IMR-90 (cell line): ENCODE data around the gene FAAH2. TPM values are rescaled to one million over a fixed set of nuclear protein-coding genes. Genes with fewer than 3 reads are reported as not detected.
"Not testable (repeated sequence)": the region's sequence is repeated elsewhere in the genome, so short reads cannot be mapped to it uniquely, and the experiment has no call there.

Experiments used
- ATAC-seq: fragments of 200-7000 bp; cut with Tn5 transposase; 2 replicates; pipeline ENCODE4 v1.9.1; 2020; ENCODE audit warnings: low read depth, mild to moderate bottlenecking, moderate library complexity
- BruUV-seq: library from RNA; stranded (reverse); fragments of 400-500 nt; replicated peaks from 2 replicates; lab custom pipeline; 2021; lab: Mats Ljungman, UMichigan
- CTCF ChIA-PET: fragments of 300-600 bp; formaldehyde crosslinking; extraction: SDS; loops from one replicate; lab custom pipeline; 2021; ENCODE audit warnings: antibody characterized with exemption; lab: Yijun Ruan, JAX
- POLR2A ChIA-PET: fragments of 300-600 bp; sonication (Branson Sonifier 250); formaldehyde crosslinking; loops from one replicate; lab custom pipeline; 2022; ENCODE audit warnings: antibody characterized with exemption; ENCODE audit not compliant: unreplicated experiment; lab: Charles Lee
- DNase-seq: peaks from one replicate; pipeline ENCODE4 v3.0.0; 2013
- H2AFZ ChIP-seq: replicated peaks from 2 replicates; pipeline ENCODE3; 2013; ENCODE audit warnings: low read length, mild to moderate bottlenecking; ENCODE audit not compliant: poor library complexity
- H2AK5ac ChIP-seq: 2 replicates; pipeline ENCODE4 v1.6.1; 2013; ENCODE audit warnings: low read depth, low read length, inconsistent platforms
- H2AK9ac ChIP-seq: replicated peaks from 2 replicates; pipeline ENCODE3; 2013; ENCODE audit warnings: mild to moderate bottlenecking, low read depth, low read length, moderate library complexity; ENCODE audit not compliant: poor library complexity
- H2BK120ac ChIP-seq: 2 replicates; pipeline ENCODE4 v1.6.1; 2013; ENCODE audit warnings: low read depth, low read length, inconsistent platforms
- H2BK15ac ChIP-seq: 3 replicates; pipeline ENCODE4 v1.6.1; 2013; ENCODE audit warnings: low read depth, low read length, inconsistent platforms
- H2BK20ac ChIP-seq: 2 replicates; pipeline ENCODE4 v1.6.1; 2013; ENCODE audit warnings: low read depth, mild to moderate bottlenecking, inconsistent platforms, low read length, moderate library complexity
- H2BK5ac ChIP-seq: 2 replicates; pipeline ENCODE4 v1.6.1; 2013; ENCODE audit warnings: mild to moderate bottlenecking, low read depth, low read length, inconsistent platforms; ENCODE audit not compliant: poor library complexity, severe bottlenecking
- H3K14ac ChIP-seq: replicated peaks from 2 replicates; pipeline ENCODE4 v1.6.1; 2013; ENCODE audit warnings: low read depth, low read length, inconsistent platforms
- H3K18ac ChIP-seq: 2 replicates; pipeline ENCODE4 v1.6.1; 2013; ENCODE audit warnings: low read depth, low read length, control low read depth
- H3K23ac ChIP-seq: 2 replicates; pipeline ENCODE4 v1.6.1; 2013; ENCODE audit warnings: low read depth, low read length, inconsistent platforms
- H3K27ac ChIP-seq: 2 replicates; pipeline ENCODE4 v1.5.1; 2013; ENCODE audit warnings: mild to moderate bottlenecking, control low read depth, low read length; ENCODE audit not compliant: insufficient read depth
- H3K27me3 ChIP-seq: 2 replicates; pipeline ENCODE4 v1.6.1; 2013; ENCODE audit warnings: low read length; ENCODE audit not compliant: control insufficient read depth, insufficient read depth
- H3K36me3 ChIP-seq: 2 replicates; pipeline ENCODE4 v1.6.1; 2013; ENCODE audit warnings: low read length, mixed read lengths; ENCODE audit not compliant: control insufficient read depth, insufficient read depth
- H3K4ac ChIP-seq: 2 replicates; pipeline ENCODE4 v1.6.1; 2013; ENCODE audit warnings: low read depth, low read length, inconsistent platforms
- H3K4me1 ChIP-seq: 2 replicates; pipeline ENCODE4 v1.6.1; 2013; ENCODE audit warnings: low read length, mixed read lengths; ENCODE audit not compliant: control insufficient read depth, insufficient read depth
- H3K4me2 ChIP-seq: 2 replicates; pipeline ENCODE4 v1.6.1; 2013; ENCODE audit warnings: low read depth, mild to moderate bottlenecking, control low read depth, low read length, moderate library complexity
- H3K4me3 ChIP-seq: 2 replicates; pipeline ENCODE4 v1.5.1; 2013; ENCODE audit warnings: low read depth, mild to moderate bottlenecking, control low read depth, low read length, moderate library complexity; ENCODE audit not compliant: insufficient read depth
- H3K56ac ChIP-seq: 2 replicates; pipeline ENCODE4 v1.6.1; 2013; ENCODE audit warnings: low read length, inconsistent platforms; ENCODE audit not compliant: insufficient read depth; ENCODE audit errors: extremely low read depth
- H3K79me1 ChIP-seq, 2 experiments: 2 replicates each; pipeline ENCODE4 v1.6.1; 2013; ENCODE audit warnings: low read length in 2 of 2, inconsistent platforms in 1 of 2, low read depth in 1 of 2
- H3K9ac ChIP-seq: 2 replicates; pipeline ENCODE4 v1.6.1; 2013; ENCODE audit warnings: low read depth, low read length, control low read depth
- H3K9me1 ChIP-seq: 2 replicates; pipeline ENCODE4 v1.6.1; 2013; ENCODE audit warnings: low read length, inconsistent platforms; ENCODE audit not compliant: insufficient read depth
- H3K9me3 ChIP-seq: 2 replicates; pipeline ENCODE4 v1.6.1; 2013; ENCODE audit warnings: low read length; ENCODE audit not compliant: control insufficient read depth, insufficient read depth
- H4K20me1 ChIP-seq: 2 replicates; pipeline ENCODE4 v1.6.1; 2013; ENCODE audit warnings: low read length, inconsistent platforms; ENCODE audit not compliant: insufficient read depth
- H4K5ac ChIP-seq: 2 replicates; pipeline ENCODE4 v1.6.1; 2013; ENCODE audit warnings: mild to moderate bottlenecking, low read depth, low read length, control low read depth
- H4K8ac ChIP-seq, 2 experiments: 2 replicates each; pipeline ENCODE4 v1.6.1; 2013; ENCODE audit warnings: low read depth in 2 of 2, low read length in 2 of 2, control low read depth in 1 of 2, inconsistent platforms in 1 of 2
- H4K91ac ChIP-seq: 2 replicates; pipeline ENCODE4 v1.6.1; 2013; ENCODE audit warnings: low read depth, low read length, inconsistent platforms; ENCODE audit not compliant: insufficient read depth
- WGBS, 2 experiments: methylation state at CpG; one replicate each; pipeline versions ENCODE4 v1.1.5 to v1.1.7; 2013; ENCODE audit warnings: missing lambda C conversion rate in 2 of 2; ENCODE audit not compliant: insufficient read length in 1 of 2; ENCODE audit errors: extremely low coverage in 2 of 2; 5-methylcytosine and 5-hydroxymethylcytosine counted together
- dilution Hi-C: fragments of 300-500 bp; cut with HindIII; formaldehyde crosslinking; loops from one replicate; pipeline ENCODE4 v1.14.3; 2018; ENCODE audit warnings: low sequenced_read_pairs; ENCODE audit not compliant: unreplicated experiment
- in situ Hi-C: fragments of 300-500 bp; cut with MboI; formaldehyde crosslinking; loops from 3 replicates; pipeline ENCODE4 v1.14.3; 2019; ENCODE audit warnings: low sequenced_read_pairs, inconsistent platforms, mixed read lengths
- intact Hi-C: fragments of 100-400 bp; cut with micrococcal nuclease; formaldehyde crosslinking; loops from 2 replicates; pipeline ENCODE4 v1.10.0; 2022
- polyA plus RNA-seq, 3 experiments: library from polyadenylated mRNA; depleted of rRNA; stranded (reverse); fragments of >200 nt; gene quantifications; 2 replicates each; pipeline ENCODE4 v1.2.3, GENCODE V29; 2012; ENCODE audit warnings: low replicate concordance in 1 of 3
- total RNA-seq: library from RNA; depleted of rRNA; stranded (reverse); fragments of >200 nt; gene quantifications from 2 replicates; pipeline ENCODE4 v1.2.3, GENCODE V29; 2012

Gene FAAH2
- total and polyA plus RNA-seq, 2 of the 4 experiments (the other 2 are of a cell fraction), result not detected

DNA sequence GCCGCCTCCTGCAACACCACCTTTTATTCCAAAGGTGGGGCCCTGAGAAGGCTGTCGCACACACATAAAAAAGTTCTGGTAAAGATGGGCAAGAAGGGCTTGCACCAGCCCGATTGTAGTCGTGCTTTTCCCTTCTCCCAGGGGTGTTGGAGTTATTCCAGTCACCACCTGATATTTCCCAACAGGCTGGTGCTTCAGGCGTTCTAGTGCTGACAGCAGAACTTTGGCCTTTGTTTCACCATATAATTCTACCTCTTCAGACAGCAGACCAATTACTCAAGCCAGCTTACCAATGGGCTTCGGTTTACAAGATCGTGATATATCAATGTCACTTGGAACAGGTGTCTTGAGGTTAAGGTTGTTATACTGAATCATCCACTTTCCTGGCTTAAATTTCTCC is 107.7 kb downstream of the FAAH2 start:
- H3K9ac ChIP-seq, H3K79me1 ChIP-seq, H3K4ac ChIP-seq, intact Hi-C loops, H3K27ac ChIP-seq, H3K18ac ChIP-seq, H3K9me3 ChIP-seq, H2AFZ ChIP-seq, H2AK5ac ChIP-seq, H4K20me1 ChIP-seq, H2BK15ac ChIP-seq, CTCF ChIA-PET, H4K8ac ChIP-seq, H3K9me1 ChIP-seq, POLR2A ChIA-PET, in situ Hi-C loops, H3K4me2 ChIP-seq, ATAC-seq, dilution Hi-C loops, H3K4me3 ChIP-seq, H3K27me3 ChIP-seq, H4K5ac ChIP-seq, DNase-seq, H3K14ac ChIP-seq, H2BK5ac ChIP-seq, H3K56ac ChIP-seq, BruUV-seq, H3K23ac ChIP-seq, H3K36me3 ChIP-seq, H2BK20ac ChIP-seq, H4K91ac ChIP-seq, H3K4me1 ChIP-seq, H2BK120ac ChIP-seq, H2AK9ac ChIP-seq: not testable (repeated sequence)
- WGBS, 2 experiments, result no CpG with 5 or more reads among the region's 7 CpGs

DNA sequence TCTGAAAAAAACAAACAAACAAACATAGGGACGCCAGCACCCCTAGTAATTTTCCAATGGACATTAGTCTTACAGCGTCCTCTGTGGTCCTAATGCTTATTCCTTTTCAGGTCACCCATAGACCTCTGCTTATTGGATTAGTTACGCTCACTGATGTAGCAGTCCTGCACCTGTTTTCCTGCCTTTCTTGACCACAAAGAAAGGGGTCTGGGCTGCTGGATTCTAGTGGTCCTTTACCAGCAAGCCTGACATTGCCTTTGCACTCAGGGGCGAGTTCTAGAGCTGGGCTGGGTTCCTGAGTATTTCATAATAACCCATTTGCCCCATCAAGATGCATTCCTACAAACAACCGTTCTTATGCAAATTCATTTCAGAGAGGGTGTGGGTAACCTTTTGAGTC is 116.7 kb downstream of the FAAH2 start:
- DNase-seq, H2AFZ ChIP-seq, H3K4ac ChIP-seq, H3K79me1 ChIP-seq, H4K20me1 ChIP-seq, H2BK120ac ChIP-seq, POLR2A ChIA-PET, H3K4me3 ChIP-seq, H3K14ac ChIP-seq, ATAC-seq, H3K27me3 ChIP-seq, dilution Hi-C loops, H4K8ac ChIP-seq, H2BK15ac ChIP-seq, H3K56ac ChIP-seq, H3K4me1 ChIP-seq, H3K36me3 ChIP-seq, H3K18ac ChIP-seq, H2BK5ac ChIP-seq, H2AK9ac ChIP-seq, H3K9ac ChIP-seq, H3K4me2 ChIP-seq, intact Hi-C loops, in situ Hi-C loops, CTCF ChIA-PET, H3K9me1 ChIP-seq, H4K5ac ChIP-seq, H2AK5ac ChIP-seq, H2BK20ac ChIP-seq, H3K27ac ChIP-seq, H4K91ac ChIP-seq, H3K23ac ChIP-seq, BruUV-seq: not testable (repeated sequence)
- WGBS, 2 experiments, result no CpG with 5 or more reads among the region's 5 CpGs
- peaks cover 10% of the 10 kb centered on the region for H3K9me3 ChIP-seq
